Activated CD4-positive, alpha-beta T cell treated with anti-CD3 and anti-CD28 coated beads, Interleukin-2, amount 10 ng/mL, durations not matched to agents 7 days and 5 days (primary cell): Measurements from ENCODE around the gene NAA80. TPM values are rescaled to one million over a fixed set of nuclear protein-coding genes. Genes with fewer than 3 reads are reported as not detected.

Experiments
- CTCF ChIA-PET: fragments of 350-600 bp; sonication (Branson Sonifier 250); formaldehyde crosslinking; loops from one replicate; lab custom pipeline; 2021; ENCODE audit warnings: antibody characterized with exemption; lab: Charles Lee
- POLR2A ChIA-PET: fragments of 350-600 bp; sonication (Branson Sonifier 250); formaldehyde crosslinking; loops from one replicate; lab custom pipeline; 2021; ENCODE audit warnings: antibody characterized with exemption; lab: Charles Lee
- DNase-seq: peaks from one replicate; pipeline ENCODE4 v3.0.0-alpha.2; 2020
- H3K27ac Mint-ChIP-seq: one replicate; pipeline ENCODE4 v1.8.0; 2021; ENCODE audit warnings: mild to moderate bottlenecking, moderate library complexity, mixed read lengths
- H3K27me3 Mint-ChIP-seq: one replicate; pipeline ENCODE4 v1.8.0; 2021; ENCODE audit warnings: mixed read lengths
- H3K36me3 Mint-ChIP-seq: one replicate; pipeline ENCODE4 v1.8.0; 2021; ENCODE audit warnings: low read depth, mixed read lengths
- H3K4me1 Mint-ChIP-seq: one replicate; pipeline ENCODE4 v1.8.0; 2021; ENCODE audit warnings: mixed read lengths
- H3K4me3 Mint-ChIP-seq: one replicate; pipeline ENCODE4 v1.8.0; 2021; ENCODE audit warnings: mild to moderate bottlenecking, moderate library complexity, mixed read lengths
- H3K9me3 Mint-ChIP-seq: one replicate; pipeline ENCODE4 v1.8.0; 2021; ENCODE audit warnings: mixed read lengths
- total RNA-seq, 2 experiments: library from RNA; stranded (reverse); gene quantifications; one replicate each; pipeline ENCODE4 v1.2.3, GENCODE V29; 2021

The NAA80 gene
- total RNA-seq, 2 experiments from 2014 or later: 28.9 to 31.7 TPM

DNA sequence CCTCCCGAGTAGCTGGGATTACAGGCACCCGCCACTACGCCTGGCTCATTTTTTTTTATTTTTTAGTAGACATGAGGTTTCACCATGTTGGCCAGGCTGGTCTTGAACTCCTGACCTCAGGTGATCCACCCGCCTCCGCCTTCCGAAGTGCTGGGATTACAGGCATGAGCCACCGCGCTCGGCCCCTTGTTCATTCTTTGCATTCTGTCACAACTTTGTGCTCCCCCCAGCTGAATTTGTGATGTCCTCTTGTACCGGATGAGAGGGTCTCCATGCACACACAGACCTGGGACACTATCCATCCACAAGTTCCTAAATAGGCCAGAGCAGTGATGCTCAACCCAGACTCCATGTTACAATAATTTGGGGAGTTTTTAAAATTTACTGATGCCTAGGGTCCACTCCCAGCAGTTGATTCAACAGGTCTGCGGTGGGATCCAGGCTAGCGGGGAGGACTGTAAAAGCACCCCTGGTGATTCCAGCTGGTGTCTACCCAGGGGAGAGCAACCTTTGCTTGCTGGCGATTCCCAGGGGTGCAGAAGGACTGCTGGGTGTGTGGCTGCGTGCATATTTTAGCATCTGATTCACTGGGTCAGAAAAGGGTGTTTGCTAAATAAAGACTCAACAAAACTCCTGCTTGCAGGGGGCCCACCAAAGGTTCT lies 40.4 kb upstream of the NAA80 start:
- POLR2A ChIA-PET: interaction anchor here (1.3 kb wide), 1 partner anchor 10 kb away, joined by 4 read pairs; the partner anchor contains the start of genes CYB561D2 and NPRL2
- peak overlapping the region; percentile 87 for H3K4me3 Mint-ChIP-seq
- no peaks in the 10 kb centered on the region for H3K9me3 Mint-ChIP-seq
- H3K4me1 Mint-ChIP-seq: peaks cover 56% of the 10 kb centered on the region
- CTCF ChIA-PET: interaction anchor here (0.6 to 9.2 kb wide), 3 partner anchors 8 to 69 kb away, joined by 3 to 76 read pairs (median 3); partner anchors contain the start of genes CYB561D2, NPRL2 and ZMYND10
- no peaks in the 10 kb centered on the region for H3K27me3 Mint-ChIP-seq
- H3K27ac Mint-ChIP-seq: peak overlapping the region; percentile 95
- no peak for DNase-seq
- H3K36me3 Mint-ChIP-seq: peaks cover 42% of the 10 kb centered on the region

DNA sequence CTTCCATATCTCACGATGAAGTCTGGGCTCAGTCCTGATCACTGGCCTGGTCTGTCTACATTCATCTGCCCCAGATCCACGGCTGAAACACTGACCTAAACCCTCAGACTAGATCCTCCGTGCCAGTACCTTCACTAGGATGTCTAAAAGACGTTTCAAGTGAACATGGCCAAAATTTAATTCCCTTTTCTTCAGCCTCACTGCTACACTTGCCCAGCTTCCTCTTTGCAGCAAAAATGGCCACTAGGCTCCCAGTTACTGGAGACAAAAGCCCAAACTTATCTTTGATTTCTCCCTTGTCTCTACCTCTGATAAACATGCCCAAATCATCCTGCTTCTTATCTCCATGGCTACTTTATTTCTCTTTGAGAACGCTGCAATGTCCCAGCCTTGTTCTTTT lies 39.8 kb upstream of the NAA80 start:
- POLR2A ChIA-PET: interaction anchor here (0.6 to 1.3 kb wide), 2 partner anchors 11 to 263 kb away, joined by 4 read pairs; partner anchors contain the start of genes CYB561D2 and NPRL2
- Mint-ChIP-seq H3K4me3 (peak overlapping the region; percentile 87), H3K36me3 (peaks cover 46% of the 10 kb centered on the region), H3K27me3 (no peaks in the 10 kb centered on the region), H3K27ac (peak overlapping the region; percentile 95), H3K9me3 (no peaks in the 10 kb centered on the region), H3K4me1 (peaks cover 61% of the 10 kb centered on the region)
- CTCF ChIA-PET: interaction anchor here (0.7 to 9.2 kb wide), 7 partner anchors 9 to 92 kb away, joined by 3 to 76 read pairs (median 7); partner anchors contain the start of genes CYB561D2, HYAL3, IFRD2 and NAA80
- no peak for DNase-seq

DNA sequence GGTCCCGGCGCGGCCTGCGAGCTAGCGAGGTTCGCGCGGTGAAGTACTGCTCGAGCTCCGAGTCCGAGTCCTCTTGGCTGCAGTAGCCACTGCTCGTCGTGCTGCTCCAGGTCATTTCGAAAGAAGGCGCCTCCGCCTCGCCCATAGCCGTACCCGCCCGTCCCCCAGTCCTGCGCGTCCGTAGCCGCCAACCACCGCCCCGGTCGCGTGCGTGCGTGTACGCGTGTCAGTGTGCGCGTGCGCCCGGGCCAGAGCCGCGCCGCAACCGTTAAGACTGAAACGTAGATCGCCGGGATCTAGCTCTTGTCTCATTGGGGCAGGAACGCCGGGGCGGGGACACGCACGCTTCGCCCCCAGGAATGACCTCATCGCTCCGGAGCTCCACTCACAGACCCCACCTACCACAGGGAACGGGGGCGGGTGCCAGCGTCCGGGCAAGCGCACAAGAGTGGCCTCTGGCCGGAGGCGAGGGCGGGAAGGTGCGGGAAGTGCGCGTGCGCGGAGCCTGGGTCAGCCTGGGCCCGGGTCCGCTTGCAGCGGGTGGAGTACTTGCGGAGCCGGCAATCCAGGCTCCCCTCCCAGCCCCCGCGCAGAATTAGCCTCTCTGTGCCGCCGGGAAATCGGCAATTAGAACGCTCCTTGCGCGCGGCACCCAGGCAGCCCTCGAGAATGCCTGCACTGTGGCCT lies 38.1 kb upstream of the NAA80 start:
- peaks cover 67% of the 10 kb centered on the region for H3K4me1 Mint-ChIP-seq
- CTCF ChIA-PET: interaction anchor here (0.9 to 9.2 kb wide), 14 partner anchors 9 to 279 kb away, joined by 3 to 76 read pairs (median 5); partner anchors contain the start of genes CYB561D2, GNAI2, HYAL2 and HYAL3

DNA sequence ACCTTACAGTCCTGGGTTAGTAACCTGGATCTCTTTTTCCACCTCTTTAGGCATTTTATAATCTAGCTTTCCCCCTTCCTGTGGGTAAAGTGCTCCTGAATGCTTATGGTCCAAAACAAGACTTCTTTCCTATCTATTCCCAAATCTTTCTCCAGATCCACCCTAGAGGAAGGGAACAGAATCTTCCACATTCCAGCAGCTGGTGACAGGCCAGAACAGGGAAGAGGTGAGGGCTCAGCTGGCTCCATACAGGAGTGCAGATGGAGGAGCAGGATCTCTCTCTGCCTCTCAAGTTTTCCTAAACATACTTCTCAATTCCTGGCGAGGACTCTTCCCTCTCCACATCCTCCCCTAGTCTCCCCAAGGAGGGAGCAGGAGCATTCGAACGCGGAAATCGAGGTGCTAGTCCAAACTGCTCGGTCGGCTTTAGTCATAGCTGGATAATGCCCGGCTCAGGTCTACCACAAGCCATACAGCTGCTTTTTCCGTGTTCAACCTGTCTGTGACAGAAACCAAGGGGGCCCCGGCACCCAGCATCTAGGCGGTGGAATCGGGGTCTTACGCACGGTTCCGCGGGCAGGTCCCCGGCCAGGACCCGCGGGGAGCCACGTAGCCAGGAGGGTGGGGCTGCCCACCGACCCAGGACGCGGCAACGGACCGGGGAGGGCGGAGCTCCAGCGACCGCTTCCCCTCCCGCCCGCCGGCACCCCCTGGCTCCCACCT lies 37.4 kb upstream of the NAA80 start:
- no peaks in the 10 kb centered on the region for H3K9me3 Mint-ChIP-seq
- peak overlapping the region; percentile 87 for H3K4me3 Mint-ChIP-seq
- no peak for DNase-seq
- CTCF ChIA-PET: interaction anchor here (0.6 to 9.2 kb wide), 16 partner anchors 9 to 279 kb away, joined by 3 to 76 read pairs (median 5); partner anchors contain the start of genes CYB561D2, GNAI2, HYAL2 and HYAL3
- peaks cover 63% of the 10 kb centered on the region for H3K4me1 Mint-ChIP-seq
- peaks cover 64% of the 10 kb centered on the region for H3K36me3 Mint-ChIP-seq
- H3K27ac Mint-ChIP-seq: peak overlapping the region; percentile 95
- POLR2A ChIA-PET: interaction anchor here (0.8 to 1.7 kb wide), 5 partner anchors 9 to 277 kb away, joined by 3 to 11 read pairs (median 4); partner anchors contain the start of genes CISH, CYB561D2, HYAL3 and NAA80
- no peaks in the 10 kb centered on the region for H3K27me3 Mint-ChIP-seq

More for the DNA sequence above, 38.1 kb upstream of the NAA80 start:
- H3K36me3 Mint-ChIP-seq: peaks cover 59% of the 10 kb centered on the region
- DNase-seq: peak; percentile 97
- POLR2A ChIA-PET: interaction anchor here (0.7 to 1.7 kb wide), 6 partner anchors 9 to 276 kb away, joined by 3 to 11 read pairs (median 4); partner anchors contain the start of genes CISH, CYB561D2, HYAL3 and NAA80
- no peaks in the 10 kb centered on the region for H3K27me3 Mint-ChIP-seq
- H3K4me3 Mint-ChIP-seq: peak overlapping the region; percentile 87
- no peaks in the 10 kb centered on the region for H3K9me3 Mint-ChIP-seq
- peak overlapping the region; percentile 95 for H3K27ac Mint-ChIP-seq

DNA sequence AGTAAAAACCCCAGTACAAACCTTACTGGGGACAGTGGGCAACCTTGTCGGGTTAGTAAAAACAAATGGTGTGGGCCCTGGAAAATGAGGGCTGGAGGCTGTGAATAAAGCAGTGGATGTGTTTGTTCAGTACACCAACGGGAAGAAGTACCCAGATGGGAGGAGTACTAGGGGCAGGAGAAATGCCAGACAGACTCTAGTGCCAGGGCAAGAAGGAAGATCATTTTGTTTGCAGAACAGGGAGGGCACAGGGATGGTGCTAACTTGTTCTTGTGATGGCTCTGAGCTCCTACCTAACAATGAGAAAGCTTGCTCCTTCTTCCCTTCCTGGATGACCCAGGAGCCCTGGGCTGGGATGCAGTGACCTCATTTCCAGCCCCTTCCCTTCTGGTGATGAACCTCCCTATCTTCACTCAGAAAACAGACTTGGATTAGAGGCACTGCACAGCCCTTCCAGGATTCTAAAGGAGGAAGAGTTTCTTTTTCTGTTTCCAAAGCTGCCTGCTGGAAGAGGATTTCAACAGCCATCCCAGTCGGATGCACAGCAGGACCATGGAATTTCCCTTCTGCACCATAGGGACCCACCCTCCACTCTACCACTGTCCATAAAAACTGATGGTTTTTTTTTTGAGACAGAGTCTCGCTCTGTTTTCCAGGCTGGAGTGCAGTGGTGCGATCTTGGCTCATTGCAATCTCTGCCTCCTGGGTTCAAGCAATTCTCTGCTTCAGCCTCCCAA lies 35.3 kb upstream of the NAA80 start:
- Mint-ChIP-seq H3K27ac (peak overlapping the region; percentile 88), H3K9me3 (no peaks in the 10 kb centered on the region)
- CTCF ChIA-PET: interaction anchor here (1.1 to 9.2 kb wide), 5 partner anchors 11 to 106 kb away, joined by 3 to 76 read pairs (median 4); partner anchors contain the start of genes CYB561D2, HYAL2, NPRL2 and ZMYND10

DNA sequence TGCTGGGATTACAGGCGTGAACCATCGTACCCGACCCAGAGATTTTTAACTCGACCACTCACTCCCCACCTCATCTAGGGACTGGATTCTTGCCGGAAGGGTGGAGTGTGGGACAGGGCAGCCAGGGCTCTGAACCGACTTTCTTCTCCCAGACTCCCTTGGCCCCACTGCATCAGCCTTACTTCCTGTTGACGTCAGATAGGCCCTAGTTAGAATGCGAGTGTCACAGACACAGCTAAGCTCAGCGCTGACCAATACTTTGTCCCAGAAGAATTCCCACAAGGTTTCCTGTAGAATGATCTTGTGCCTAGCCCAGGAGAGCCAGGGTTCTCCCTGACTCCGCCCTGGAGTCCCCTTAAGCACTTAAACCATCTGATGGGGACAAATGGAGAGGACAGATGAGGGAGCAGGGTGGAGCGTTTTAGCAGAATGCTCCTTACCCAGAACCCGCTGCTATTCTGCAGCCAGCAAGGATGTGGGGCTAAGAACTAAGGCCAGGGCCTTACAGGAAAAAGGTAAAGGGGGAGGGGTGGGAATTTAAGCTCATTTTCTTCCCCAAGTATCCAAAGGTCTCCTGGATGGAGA lies 34.6 kb upstream of the NAA80 start:
- Mint-ChIP-seq H3K4me1 (peaks cover 46% of the 10 kb centered on the region), H3K9me3 (no peaks in the 10 kb centered on the region), H3K4me3 (peak overlapping the region; percentile 51), H3K27ac (peak overlapping the region; percentile 88), H3K36me3 (peaks cover 73% of the 10 kb centered on the region), H3K27me3 (no peaks in the 10 kb centered on the region)
- ChIA-PET CTCF (interaction anchor here (1.1 to 9.2 kb wide), 5 partner anchors 11 to 106 kb away, joined by 3 to 76 read pairs (median 4); partner anchors contain the start of genes CYB561D2, HYAL2, NPRL2 and ZMYND10), POLR2A (no interaction called here)
- no peak for DNase-seq

More for the DNA sequence above, 35.3 kb upstream of the NAA80 start:
- peaks cover 50% of the 10 kb centered on the region for H3K4me1 Mint-ChIP-seq
- H3K4me3 Mint-ChIP-seq: peak overlapping the region; percentile 51
- no peaks in the 10 kb centered on the region for H3K27me3 Mint-ChIP-seq
- POLR2A ChIA-PET: no interaction called here
- DNase-seq: no peak
- H3K36me3 Mint-ChIP-seq: peaks cover 77% of the 10 kb centered on the region

DNA sequence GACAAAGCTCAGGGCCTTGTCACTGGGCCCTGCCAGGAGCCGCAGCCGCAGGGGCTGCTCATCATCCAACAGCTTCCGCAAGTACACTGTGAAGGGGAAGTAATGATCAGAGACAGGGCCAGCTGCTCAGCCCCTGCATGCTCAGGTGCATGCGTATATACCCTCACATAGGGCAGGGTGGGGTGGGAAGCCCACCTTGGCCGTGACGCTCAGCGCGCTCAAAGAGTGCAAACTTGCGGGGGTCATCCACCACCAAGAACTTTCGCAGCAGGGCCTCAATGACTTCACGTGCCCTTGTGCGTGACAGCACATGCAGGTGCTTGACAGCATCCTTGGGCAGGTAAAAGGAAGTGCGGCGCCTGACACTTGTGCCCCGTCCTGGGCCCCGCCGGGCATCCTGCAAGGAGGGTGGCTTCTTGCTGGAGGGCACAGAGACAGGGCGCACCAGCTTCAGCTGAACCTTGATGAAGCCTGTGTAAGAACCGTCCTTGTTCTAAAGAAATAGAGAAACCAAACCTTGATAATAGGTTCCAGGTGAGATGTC lies 32.2 kb upstream of the NAA80 start:
- Mint-ChIP-seq H3K4me3 (no peak overlapping the region), H3K36me3 (peaks cover 58% of the 10 kb centered on the region), H3K4me1 (peaks cover 53% of the 10 kb centered on the region), H3K9me3 (no peaks in the 10 kb centered on the region), H3K27me3 (no peaks in the 10 kb centered on the region), H3K27ac (no peak overlapping the region)
- POLR2A ChIA-PET: no interaction called here
- no peak for DNase-seq
- CTCF ChIA-PET: interaction anchor here (0.9 to 9.2 kb wide), 3 partner anchors 8 to 25 kb away, joined by 4 to 76 read pairs (median 52); partner anchors contain the start of genes CYB561D2, HYAL2, NPRL2 and ZMYND10

DNA sequence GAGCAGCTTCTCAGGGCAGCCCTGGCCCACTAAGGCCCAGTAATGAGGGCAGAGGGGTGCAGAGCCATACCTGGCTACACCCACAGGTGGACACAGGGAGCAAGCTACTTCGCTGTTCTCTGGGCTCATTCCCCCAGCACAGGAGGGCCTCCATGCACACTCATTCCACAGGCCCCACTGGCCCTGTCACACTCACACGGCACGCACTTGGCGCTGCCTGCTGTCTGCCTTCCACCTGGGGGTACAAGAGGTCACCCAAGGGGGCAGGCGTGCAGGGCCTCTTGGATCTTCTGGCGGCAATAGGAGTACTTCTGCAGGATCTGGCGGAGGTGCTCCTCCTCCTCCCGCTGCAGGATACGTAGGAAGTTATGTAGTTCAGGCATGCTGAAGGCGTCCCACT lies 31.1 kb upstream of the NAA80 start:
- no peak for DNase-seq
- H3K36me3 Mint-ChIP-seq: peaks cover 47% of the 10 kb centered on the region
- H3K9me3 Mint-ChIP-seq: no peaks in the 10 kb centered on the region
- H3K27ac Mint-ChIP-seq: no peak overlapping the region
- H3K27me3 Mint-ChIP-seq: no peaks in the 10 kb centered on the region
- CTCF ChIA-PET: interaction anchor here (9.2 kb wide), 1 partner anchor 17 kb away, joined by 76 read pairs; the partner anchor contains the start of genes CYB561D2, NPRL2 and ZMYND10
- peaks cover 42% of the 10 kb centered on the region for H3K4me1 Mint-ChIP-seq
- H3K4me3 Mint-ChIP-seq: no peak overlapping the region
- POLR2A ChIA-PET: no interaction called here

DNA sequence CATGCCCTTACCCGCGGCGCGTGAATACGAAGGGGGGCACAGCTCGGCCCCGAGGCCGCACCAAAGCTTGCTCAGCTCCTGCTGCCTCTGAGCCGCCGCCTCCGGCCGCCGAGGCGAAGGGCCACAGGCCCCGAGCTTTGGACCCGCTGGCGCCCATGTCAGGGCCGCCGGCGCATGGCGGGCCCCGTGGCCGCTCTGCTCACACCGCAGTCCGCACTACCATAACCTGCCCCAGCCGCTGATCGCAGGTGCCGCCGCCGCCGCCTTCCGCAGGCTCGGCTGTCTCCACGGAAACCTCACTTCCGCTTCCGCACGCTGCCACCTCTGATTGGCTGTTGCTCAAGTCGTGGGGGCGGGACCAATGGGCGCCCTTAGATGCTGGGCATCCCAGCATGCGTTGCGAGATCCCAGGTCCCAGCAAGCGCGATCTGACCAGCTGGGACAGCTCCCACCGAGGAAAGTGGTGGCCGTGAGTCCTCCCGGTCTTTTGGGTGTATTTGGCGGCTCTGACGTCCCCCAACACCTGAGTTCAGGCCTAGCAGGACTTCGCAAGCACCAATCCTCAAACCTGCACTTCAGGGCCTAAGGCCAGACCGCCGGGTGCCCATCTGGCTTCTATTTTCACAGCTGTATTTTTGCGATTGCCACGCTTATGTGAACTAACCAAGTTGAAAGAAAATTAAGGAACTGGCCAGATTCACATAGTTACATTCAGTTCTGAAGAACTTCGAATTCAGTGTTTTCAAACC lies 28.9 kb upstream of the NAA80 start, which contains the start of gene TUSC2:
Gene TUSC2 (minus strand): TSS at position 281 of the 749 bp plus-strand sequence. CDS start 124 bp downstream, at position 157.
- H3K4me3 Mint-ChIP-seq: peak within 1 kb of the TSS; percentile 84
- ChIA-PET CTCF (interaction anchor here (0.6 to 2.9 kb wide), 9 partner anchors 9 to 121 kb away, joined by 3 to 14 read pairs (median 6); partner anchors contain the start of genes HYAL3, NAA80 and RASSF1), POLR2A (interaction anchor here (0.7 to 1.9 kb wide), 2 partner anchors 9 to 224 kb away, joined by 4 to 11 read pairs; no protein-coding TSS in a partner anchor)
- H3K4me1 Mint-ChIP-seq: peaks cover 30% of the 10 kb centered on the region
- no peaks in the 10 kb centered on the region for H3K27me3 Mint-ChIP-seq
- H3K36me3 Mint-ChIP-seq: peaks cover 34% of the 10 kb centered on the region
- DNase-seq: peak; percentile 97
- H3K27ac Mint-ChIP-seq: peak within 1 kb of the TSS; percentile 85
- no peaks in the 10 kb centered on the region for H3K9me3 Mint-ChIP-seq

DNA sequence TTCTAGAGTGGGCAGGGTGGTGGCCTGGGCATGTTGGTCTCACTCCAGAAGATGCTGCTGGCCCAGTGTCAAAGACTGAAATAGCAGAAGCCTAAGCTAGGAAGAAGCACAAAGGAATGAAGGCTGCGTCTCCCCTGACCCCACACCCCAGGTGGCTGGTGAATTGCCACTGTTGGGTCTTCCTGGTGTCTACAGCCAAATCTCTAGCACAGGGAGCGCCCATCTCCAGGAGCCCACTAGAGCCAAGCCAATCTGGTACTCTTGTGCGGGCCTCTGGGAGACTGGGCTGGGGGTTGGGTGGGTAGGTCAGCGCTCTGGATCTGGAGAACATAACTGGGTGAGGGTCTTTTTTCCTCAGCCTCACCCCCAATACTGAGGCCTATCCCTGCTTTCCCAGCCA lies 27.9 kb upstream of the NAA80 start:
- Mint-ChIP-seq H3K9me3 (no peaks in the 10 kb centered on the region), H3K36me3 (peaks cover 27% of the 10 kb centered on the region), H3K4me3 (peak overlapping the region; percentile 84), H3K27ac (peak overlapping the region; percentile 78), H3K27me3 (no peaks in the 10 kb centered on the region), H3K4me1 (peaks cover 31% of the 10 kb centered on the region)
- ChIA-PET POLR2A (interaction anchor here (1.9 kb wide), 1 partner anchor 10 kb away, joined by 11 read pairs; no protein-coding TSS in a partner anchor), CTCF (interaction anchor here (1.2 to 2.9 kb wide), 6 partner anchors 9 to 100 kb away, joined by 4 to 14 read pairs (median 6); partner anchors contain the start of genes HYAL3, NAA80 and RASSF1)
- DNase-seq: no peak
